Central memory CD4-positive, alpha-beta T cell (primary cell): ENCODE results near the gene GPC6.

Experiments used
- DNase-seq: peaks from one replicate; pipeline ENCODE4 v3.0.0; 2022

Gene GPC6

DNA sequence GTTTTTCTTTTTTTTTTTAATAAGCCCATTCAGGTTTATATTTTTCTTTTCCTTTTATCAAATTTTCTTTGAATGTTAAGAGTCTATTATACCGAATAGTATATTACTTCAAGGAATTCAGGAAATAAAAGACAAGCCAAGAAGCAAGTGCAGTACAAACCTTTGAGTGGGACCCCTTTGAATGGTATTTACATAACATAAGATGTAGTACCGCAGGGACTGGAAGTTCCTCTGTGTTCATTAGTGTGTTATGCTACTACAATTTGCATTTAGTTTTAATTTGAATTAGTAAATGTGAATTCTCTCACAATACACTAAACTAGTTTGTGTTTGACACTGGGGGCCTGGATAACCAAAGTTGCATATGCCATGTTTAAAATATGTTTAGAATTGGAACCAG lies 913.4 kb downstream of the GPC6 start:
- DNase-seq, result no peak

DNA sequence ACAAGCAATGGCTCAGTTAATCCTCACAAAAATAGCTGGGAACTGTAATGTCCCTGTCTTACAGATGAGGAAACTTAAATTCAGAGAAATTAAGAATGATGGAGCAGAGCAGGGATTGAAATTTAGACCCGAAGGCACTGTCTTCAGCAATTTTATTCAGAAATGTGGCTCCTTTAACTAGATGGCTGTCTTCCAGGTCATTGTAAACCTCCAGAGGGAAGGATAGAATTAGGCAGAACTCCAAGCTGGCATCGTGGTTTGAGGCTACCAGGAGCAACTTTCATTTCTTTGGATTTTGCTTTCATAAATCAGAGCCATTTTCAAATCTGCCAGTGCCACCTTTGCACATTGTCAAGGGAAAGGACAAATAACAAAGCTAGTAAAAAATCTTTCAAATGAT lies 913.9 kb downstream of the GPC6 start:
- no peak for DNase-seq

DNA sequence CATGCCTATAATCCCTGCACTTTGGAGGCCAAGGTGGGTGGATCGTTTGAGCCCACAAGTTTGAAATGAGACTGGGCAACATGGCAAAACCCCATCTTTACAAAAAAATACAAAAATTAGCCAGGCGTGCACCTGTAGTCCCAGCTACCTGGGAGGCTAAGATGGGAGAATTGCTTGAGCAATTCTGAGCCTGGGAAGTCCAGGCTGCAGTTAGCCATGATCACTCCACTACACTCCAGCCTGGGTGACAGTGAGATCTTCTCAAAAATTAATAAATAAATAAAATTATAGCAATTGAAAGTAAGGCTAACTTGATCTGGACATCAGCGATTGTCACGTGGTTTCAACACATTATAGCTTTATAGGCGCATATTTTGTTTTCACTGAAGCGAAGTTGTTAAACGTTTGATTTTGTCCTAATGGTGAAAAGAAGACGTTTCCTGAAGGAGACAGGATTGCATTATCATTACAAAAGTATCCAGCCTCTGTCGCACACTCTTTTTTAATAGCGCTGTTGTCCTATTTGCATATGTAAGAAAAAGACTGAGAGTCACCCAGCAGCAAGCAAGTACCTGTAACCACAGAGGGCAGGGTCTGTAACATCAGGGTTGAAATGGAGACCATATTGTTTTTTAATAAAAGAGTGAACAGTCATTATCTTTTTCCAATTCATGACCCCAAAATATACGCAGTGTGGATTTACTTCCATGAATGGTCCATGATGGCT lies 917.2 kb downstream of the GPC6 start:
- DNase-seq, result no peak

DNA sequence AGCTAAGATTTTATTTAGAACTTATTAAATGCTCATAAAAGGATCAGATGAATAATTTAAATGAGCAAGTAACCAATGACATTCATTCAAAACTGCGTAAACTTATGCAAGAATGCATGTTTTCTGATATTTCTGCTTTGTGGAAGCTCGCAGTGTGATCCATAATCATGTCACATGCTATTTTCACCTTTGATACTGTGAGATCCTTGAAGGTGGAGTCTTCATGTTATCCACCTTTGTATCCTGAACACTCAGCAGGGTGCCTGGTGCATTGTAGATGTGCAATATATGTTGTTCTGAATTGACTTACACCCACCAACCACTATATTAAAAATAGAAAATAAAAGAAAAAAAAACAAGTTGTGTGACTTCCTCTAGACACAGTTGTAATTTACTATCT lies 919.4 kb downstream of the GPC6 start:
- no peak for DNase-seq

DNA sequence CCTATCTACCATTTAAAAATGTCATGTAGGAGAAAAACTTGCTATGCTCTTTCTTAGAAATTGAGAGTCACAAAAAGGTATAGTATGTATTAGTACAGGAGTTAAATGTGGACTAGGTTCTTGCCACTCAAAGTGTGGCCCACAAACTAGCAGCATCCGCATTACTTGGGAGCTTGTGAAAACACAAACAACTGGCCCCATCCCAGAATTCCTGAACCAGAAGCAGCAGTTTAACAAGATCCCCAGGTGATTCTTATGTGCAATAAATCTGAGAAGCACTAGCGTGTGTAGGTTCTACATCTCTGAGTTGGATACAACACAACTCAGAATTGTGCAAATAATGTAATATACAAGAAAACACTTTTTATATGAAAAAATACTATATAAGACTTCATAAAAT lies 927.0 kb downstream of the GPC6 start:
- DNase-seq, result no peak

DNA sequence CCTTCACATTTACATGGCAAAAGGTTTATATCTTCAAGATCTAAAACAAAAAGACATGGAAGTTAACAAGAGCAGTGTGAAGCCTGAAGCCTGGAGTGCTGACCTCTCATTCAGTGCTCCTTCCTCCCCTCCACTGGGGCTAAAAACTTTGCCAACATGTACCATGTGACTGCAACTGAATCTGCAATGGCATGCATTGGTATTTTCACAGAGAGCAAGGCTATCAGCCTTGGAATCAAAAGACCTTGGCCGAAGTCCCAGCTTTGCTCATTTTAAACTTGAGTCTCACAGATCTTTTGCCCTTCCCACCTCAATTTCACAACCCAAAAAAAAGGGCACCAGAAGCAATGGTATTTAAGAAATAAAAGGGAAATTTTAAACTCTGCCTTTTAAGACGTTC lies 927.8 kb downstream of the GPC6 start:
- no peak for DNase-seq

DNA sequence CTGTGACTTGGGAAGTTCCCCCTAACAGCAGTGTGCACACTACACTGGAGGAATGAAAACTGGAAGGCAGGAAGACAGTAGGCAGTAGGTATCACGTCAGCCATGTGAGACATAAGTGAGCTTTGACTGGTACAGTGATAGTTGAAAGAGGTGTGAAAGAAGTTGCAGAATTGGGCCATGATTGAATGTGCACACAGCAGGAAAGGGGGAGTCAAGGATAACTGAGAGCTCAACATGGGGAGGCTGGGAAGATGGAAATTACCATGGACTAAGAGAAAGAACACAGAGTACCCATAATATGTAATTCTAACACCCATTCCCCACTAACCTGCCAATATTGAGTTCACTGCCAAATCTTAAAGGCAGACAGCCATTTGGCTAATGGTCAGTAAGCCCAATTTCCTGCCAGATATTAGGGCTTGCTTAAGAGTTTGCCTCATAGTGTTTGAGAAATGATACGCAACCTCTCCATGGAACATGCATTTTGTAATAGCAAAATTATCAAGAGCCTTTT lies 931.2 kb downstream of the GPC6 start:
- no peak for DNase-seq

DNA sequence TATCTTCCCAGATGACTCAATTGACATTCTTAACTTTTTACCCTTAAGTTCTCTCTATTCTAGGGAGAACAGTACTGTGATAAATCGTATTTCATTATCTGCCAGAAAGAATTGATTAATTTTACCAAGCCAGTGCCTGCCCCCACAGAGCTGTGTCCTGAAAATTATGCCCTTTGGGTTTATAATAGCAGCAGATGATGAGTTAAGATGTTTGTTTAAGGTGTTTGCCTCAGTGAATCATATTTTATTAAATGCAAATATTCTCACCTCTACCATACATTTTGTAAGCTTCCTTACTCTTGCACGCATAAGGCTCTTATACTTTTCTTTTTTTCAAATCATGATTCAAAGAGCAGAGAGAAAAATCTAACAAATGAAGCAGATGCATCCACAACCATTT lies 934.3 kb downstream of the GPC6 start:
- DNase-seq, result no peak

DNA sequence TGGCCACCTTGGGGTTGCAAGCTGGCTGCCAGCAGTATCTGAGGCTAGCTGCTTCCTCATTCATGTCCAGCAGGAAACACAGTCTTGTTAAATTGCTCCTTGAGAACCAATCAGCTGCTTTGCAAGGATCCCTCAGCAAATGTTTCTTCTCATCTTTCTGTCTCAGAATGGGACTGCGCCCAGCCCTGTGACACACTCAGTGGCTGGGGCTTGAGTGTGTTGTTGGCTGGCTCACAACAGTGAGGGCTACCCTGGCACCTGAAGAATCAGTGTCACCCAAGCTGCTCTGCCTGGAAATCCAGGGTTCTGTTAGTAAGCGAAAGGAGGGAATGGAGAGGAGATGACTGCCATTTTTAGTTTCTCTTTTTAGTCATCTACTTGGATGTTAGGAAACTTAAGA lies 935.7 kb downstream of the GPC6 start:
- DNase-seq, result no peak

DNA sequence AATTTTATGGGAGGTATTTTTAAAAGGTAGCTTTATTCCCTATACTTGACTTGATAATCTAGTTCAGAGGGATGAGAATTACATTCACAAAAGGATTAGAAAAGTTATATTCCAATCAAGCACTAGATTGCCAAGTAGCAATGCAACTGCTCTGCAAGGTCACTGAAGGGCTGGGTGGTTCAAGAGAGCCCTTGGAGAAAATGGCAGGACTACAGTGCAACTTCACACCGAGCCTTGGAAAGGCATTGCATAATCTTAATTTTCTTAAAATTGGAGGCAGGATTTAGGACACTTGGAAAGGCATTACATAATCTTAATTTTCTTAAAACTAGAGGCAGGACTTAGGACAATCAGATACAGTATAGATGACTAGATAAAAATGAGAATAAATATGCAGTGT lies 936.9 kb downstream of the GPC6 start:
- DNase-seq, result no peak

DNA sequence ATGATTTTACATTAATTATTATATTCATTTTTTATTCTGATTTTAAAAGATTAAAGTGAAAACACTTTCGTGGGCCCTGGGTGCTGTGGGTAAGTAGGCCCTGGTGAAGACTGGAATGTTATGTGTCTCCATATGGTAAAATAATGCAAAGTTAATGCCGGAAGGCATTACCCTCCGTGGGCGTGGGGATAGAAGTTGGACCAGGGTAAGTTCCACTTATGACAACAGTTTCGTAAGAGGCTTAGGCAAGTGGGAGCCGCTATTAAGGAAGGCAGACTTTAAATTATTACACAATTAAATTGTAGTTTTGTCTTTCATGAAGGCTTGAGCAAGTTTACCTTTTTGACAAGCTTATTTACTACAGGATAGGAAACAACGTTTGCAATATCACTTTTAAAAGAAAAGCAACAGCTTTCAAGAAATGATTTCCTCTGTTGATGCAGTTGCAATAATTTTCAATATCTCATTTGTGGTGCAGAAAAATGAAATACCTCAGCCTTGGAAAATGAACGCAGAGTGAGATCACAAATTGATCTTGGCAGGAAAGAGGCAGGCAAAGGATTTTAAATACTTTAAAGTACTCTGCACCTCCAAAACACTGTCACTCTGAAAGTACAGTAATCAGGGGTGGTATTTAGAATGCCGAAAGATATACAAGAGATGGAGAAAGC lies 942.3 kb downstream of the GPC6 start:
- no peak for DNase-seq

DNA sequence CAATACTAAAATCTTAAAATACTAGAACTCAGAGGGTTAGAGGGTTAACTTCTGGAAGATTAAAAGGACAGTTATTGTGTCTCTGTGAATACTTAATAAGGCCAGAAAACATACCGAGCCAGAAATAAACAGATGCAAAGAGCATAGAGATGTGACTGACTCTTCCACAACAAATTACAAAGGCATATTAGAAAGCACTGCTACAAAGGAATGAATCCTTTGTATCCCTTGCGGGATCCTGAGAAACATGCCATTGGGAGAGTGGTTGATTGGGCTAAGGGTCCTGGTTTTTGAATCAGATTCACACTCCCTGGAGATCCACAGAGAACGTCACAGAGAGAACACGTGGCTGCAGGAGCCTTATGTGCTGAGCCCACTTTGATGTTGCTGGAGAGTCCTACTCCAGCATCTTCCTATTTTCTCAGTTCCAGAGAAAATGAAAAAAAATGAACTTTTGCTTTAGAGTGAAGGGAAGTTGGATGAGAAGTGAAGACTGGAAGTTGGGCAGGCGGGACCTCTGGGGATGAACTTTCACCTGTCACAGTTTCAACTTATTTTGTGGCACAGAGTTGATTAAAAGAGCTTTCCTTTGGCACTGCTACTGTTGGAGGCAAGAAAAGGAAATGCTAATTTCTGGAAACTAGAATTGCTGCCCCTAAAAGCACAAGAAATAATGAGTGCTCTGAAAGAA lies 943.0 kb downstream of the GPC6 start:
- no peak for DNase-seq

DNA sequence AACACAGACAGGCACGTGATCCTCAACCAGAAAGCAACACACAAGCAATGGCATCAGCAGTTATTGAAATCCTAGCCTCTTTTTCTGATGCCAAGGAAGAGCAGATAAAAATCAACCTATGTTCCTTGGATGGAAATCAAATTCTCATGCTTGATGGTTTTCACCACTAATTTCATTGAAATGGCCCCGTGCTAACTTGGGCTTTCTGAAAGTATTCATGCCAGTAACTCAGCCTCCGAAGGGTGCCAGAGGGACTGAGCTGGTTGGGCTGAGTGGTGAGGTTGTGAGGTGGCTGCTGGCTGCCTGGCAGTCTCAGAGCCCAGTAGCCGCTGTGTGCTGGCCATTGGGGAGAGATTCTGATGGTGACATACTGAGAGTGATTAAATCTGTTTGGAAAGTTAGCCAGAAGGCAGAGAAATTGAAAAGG lies 943.6 kb downstream of the GPC6 start:
- DNase-seq, result no peak

DNA sequence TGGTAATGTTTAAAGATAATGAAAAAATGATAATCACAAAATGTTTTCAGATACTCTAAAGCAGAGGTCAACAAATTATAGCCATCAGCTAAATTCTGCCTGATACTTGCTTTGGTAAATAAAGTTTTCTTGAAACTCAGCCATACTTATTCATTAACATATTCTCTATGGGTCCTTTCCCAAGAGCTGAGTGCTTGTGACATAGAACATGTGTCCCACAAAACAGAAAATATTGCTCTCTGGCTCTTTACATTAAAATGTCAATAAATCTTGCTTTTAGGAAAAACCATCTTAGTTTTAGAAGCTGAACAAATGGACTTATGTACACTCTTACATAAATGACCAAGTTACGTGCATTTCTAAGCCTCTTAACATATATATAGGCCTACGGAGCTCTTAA lies 945.8 kb downstream of the GPC6 start:
- DNase-seq, result no peak

DNA sequence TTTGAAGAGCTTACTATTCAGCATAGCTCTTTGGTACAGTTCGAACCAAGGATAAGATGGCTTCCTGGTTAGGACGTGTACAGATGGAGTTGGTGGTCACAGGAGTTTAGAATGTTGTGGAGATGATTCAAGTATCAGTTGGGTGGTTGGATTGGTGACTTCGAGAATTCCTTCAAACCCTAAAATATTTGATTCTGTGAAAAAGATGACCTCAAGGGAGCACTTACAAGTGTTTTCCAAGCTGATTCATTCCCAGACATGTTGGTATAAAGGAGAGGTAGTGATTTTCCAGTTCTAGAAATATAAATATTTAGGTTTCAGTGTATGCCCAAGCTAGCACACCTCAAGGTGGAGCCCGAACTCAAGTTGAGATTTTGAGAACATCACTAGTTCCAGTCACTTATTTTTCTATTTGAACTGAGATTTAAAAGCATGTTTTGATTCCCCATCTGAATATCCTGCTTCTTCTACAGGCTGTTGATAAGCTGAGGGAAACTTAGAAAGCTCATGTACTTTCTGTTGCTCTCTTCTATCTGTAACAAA lies 946.8 kb downstream of the GPC6 start:
- DNase-seq, result no peak

DNA sequence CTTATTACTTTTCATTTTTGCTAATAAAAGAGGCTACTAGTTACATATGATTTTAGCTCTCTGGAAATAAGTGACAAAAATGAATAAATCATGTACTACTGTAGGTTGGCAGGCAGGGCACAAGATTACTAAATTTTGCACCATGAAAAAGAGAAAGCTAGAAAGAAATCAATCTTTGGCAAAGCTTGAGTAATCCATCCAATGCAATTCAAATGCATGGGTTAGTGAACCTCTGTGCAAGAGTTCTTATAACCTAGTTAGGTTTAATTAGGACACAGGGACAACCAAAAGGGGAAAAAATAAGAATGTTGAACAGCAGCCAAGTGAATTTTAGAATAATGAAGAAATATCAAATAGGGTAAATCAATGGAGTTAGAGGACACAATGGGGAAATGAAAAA lies 947.4 kb downstream of the GPC6 start:
- no peak for DNase-seq

DNA sequence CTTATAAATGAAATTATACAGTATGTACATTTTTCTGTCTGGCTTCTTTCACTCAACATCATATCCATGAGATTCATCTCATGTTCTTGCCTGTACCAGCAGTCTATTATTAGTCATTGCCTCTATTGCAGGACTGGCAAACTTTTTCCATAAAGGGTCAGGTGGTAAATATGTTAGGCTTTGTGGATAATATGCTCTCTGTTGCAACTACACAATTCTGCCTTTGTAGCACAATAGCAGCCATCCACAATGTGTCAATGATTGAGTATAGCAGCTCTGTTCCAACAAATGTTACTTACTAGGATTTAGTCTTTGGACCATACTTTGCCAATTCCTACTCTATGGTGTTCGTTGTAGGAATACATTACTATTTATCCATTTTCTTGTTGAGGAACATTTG lies 948.5 kb downstream of the GPC6 start:
- DNase-seq, result no peak

DNA sequence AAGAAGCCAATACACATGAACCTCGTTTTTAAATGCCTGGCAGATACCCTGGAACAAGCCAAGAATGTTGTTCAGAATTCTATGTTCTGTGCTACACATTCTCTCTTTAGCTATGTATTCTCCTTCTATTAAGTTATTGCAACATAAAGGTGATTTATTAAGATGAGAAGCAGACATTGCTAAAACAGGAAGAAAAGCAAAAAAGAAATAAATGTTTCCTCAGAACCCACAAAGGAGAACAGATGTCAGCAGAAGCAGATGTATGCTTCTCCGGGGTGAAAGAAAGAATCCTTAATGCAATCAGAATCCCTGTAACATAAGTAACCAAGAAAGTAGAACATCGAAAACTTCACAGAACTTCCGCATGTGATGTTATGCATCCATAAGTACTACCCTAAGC lies 950.0 kb downstream of the GPC6 start:
- DNase-seq, result no peak

DNA sequence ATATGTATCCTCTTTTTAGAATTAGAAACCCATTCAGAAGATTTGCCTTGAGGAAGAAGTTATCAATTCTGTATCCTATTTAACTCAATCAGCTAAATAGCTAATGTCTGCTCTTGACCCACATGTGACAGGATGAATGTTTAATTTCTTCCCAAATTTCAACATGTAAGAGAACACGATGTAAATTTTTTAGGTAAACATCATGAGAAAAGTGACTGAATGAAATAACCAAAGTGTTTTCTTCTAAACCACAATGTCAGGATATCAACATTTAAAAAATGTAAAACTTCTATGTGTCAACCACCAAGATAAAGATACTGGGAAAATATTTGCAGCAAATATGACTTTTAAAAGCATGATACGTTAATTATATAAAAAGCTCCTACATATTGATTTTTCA lies 950.4 kb downstream of the GPC6 start:
- no peak for DNase-seq

DNA sequence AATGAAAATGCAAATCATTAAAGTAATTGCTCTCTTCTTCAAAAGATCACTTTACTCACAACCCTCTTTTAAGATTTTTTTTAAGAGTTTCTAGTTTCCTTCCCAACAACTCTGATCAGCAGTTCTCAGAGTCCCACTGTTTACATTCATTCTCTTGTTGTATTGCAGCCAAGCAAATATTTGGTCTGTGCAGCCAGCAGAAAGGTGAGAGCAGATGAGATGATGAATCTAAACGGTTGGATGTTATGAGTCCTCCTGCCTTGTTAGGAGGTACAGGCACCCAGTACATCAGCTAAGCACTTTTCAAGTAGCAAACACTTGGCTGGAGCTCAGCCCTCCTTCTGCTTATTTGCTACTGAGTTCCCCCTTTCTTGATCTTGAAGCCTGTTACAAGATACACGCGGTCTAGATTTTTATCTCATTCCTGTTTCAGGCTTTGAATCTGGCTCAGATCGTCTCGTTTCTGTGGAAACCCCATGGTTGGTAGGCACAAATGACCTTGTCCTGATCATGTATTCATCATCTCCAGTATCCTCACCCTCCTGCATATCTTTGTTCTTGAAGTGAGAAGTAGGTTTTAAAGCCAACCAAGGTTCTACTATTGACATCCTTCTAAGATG lies 952.1 kb downstream of the GPC6 start:
- DNase-seq, result no peak

DNA sequence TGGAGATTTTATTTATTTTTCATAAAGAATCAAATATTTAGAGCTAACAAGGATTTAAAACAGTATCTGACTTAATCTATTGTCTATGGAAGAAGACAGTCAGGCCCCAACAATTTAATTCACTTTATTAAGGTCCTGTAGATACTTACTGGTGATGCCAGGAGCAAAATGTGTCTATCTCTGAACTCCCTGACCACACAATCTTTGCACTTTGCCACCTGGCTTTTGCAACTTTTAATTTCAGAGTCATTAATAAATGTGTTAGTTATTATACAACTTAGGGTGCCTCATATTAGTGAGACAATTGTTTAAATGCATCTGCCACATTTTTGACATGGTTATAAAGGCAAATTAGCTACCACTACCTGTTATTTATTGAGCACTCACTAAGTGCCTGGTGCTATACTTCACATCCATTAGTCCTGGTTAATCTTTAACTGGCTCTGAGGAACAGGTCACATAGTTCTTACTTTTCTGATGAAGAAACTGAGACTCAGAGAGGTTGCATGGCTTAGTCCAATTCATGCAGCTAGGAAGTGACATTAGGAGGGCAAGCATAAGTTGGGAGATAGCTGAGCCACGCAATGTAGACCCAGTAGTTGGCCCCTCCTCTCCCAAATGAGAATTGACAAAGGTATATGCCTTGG lies 955.0 kb downstream of the GPC6 start:
- no peak for DNase-seq

DNA sequence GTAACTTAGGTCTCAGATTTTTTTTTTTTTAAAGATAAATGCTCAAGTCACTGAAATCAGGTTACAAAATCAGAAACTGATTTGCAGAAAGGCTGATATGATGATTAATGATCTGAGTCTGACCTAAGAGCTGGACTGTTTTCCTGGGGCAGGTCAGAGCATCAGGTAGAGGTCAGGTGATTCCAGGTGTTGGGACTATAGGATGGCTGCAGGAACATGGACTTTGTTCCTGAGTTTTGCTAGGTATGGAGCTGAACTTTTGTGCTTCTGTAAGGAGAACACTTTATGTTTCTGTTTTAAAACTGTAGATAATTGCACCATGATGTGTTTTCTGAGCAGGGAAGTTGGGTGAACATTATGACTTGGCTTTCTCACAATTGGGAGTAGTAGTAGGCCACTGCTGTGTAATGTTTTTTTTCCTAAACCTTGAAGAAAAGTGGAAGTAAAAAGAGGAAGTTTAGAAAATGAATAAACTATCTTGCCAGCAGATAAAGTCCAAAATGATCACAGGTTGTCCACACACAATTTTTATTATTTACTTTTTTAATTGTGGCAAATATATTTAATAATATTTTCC lies 955.7 kb downstream of the GPC6 start:
- no peak for DNase-seq
